Ramos (cell line): ENCODE results near the gene RAVER1.

Source experiments
- in situ Hi-C: fragments of 300-500 bp; cut with MboI; formaldehyde crosslinking; loops from one replicate; pipeline ENCODE4 v1.14.3; 2022; ENCODE audit warnings: low sequenced_read_pairs; ENCODE audit not compliant: unreplicated experiment

RAVER1 gene

GRCh38 chr19:10271543-10272086 lies 61.7 kb downstream of the RAVER1 start:
- in situ Hi-C loops: loop anchor here (5.0 kb wide), 1 partner anchor 116 kb away; no protein-coding TSS in a partner anchor

DNA sequence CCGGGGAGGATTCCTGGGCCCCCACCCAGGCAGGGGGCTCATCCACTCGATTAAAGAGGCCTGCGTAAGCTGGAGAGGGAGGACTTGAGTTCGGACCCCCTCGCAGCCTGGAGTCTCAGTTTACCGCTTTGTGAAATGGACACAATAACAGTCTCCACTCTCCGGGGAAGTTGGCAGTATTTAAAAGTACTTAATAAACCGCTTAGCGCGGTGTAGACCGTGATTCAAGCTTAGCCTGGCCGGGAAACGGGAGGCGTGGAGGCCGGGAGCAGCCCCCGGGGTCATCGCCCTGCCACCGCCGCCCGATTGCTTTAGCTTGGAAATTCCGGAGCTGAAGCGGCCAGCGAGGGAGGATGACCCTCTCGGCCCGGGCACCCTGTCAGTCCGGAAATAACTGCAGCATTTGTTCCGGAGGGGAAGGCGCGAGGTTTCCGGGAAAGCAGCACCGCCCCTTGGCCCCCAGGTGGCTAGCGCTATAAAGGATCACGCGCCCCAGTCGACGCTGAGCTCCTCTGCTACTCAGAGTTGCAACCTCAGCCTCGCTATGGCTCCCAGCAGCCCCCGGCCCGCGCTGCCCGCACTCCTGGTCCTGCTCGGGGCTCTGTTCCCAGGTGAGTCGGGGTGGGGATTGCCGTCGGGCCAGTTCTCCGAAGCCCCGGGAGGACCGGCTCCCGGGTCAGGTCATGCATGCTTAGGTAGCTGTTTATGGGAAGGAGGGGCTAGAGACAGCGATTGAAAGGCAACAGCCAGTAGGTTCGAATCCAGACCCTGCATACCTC lies 62.5 kb downstream of the RAVER1 start, which contains the start of gene ICAM1:
ICAM1 (plus strand) TSS at position 505 of the 779 bp plus-strand sequence; CDS start at position 545, 40 bp downstream.
- in situ Hi-C loops: loop anchor here (5.0 kb wide), 1 partner anchor 116 kb away; no protein-coding TSS in a partner anchor

DNA sequence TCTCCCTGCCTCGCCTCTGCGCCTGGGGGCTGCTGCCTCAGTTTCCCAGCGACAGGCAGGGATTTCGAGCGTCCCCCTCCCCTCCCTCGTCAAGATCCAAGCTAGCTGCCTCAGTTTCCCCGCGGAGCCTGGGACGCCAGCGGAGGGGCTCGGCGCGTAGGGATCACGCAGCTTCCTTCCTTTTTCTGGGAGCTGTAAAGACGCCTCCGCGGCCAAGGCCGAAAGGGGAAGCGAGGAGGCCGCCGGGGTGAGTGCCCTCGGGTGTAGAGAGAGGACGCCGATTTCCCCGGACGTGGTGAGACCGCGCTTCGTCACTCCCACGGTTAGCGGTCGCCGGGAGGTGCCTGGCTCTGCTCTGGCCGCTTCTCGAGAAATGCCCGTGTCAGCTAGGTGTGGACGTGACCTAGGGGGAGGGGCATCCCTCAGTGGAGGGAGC lies 63.1 kb downstream of the RAVER1 start:
- in situ Hi-C loops: loop anchor here (5.0 kb wide), 1 partner anchor 117 kb away; no protein-coding TSS in a partner anchor

GRCh38 chr19:10269333-10270179 lies 63.8 kb downstream of the RAVER1 start:
- in situ Hi-C loops: loop anchor here (5.0 to 10.0 kb wide), 2 partner anchors 118 to 345 kb away; no protein-coding TSS in a partner anchor

DNA sequence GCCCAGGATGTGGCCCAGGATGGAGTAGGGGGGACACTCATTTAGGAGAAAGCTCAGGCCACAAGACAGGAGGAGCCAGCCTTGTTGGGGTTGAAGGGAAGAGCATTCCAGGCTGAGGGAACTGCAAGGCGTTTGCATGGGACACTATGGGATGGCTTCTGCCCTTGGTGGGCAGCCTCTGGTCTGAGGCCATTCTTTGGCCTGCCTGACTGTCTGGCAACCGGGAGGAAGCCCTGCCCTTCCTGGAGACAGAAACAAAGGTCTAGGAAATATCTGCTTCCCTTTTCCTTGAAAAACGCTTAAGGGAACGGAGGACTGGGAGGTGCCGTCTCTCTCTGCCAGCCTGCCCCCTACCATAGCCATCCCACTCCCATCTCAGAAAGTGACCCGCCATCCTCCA lies 65.3 kb downstream of the RAVER1 start:
- in situ Hi-C loops: loop anchor here (10.0 kb wide), 1 partner anchor 343 kb away; no protein-coding TSS in a partner anchor

DNA sequence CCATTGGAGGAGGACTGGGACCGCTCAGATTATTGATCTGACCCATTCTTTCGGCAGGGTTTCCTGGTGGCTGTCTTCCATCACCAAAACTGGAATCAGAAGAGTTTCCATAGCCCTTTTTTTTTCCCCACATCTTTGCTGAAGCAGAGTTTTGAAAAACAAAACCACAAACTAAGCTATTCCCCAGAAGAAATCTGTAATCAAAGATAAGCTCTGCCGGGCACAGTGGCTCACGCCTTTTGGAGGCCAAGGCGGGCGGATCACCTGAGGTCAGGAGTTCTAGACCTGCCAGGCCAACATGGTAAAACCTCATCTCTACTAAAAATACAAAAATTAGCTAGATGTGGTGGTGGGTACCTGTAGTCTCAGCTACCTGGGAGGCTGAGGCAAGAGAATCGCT lies 66.6 kb downstream of the RAVER1 start:
- in situ Hi-C loops: loop anchor here (10.0 kb wide), 1 partner anchor 342 kb away; no protein-coding TSS in a partner anchor
